GM12891 (cell line): ENCODE results near the gene ZNHIT2.

Experiments
- PAX5 ChIP-seq: IDR thresholded peaks from 2 replicates; pipeline ENCODE4 v1.6.1; 2011; ENCODE audit warnings: low read length, moderate library complexity, mild to moderate bottlenecking; ENCODE audit not compliant: insufficient read depth, severe bottlenecking
- POLR2A ChIP-seq: IDR thresholded peaks from 2 replicates; pipeline ENCODE4 v1.6.1; 2011; ENCODE audit warnings: low read depth, low read length, control low read depth
- POLR2AphosphoS5 ChIP-seq: IDR thresholded peaks from 2 replicates; pipeline ENCODE4 v1.6.1; 2011; ENCODE audit warnings: low read depth, low read length, control low read depth
- SPI1 ChIP-seq: IDR thresholded peaks from 2 replicates; pipeline ENCODE4 v1.6.1; 2011; ENCODE audit warnings: low read depth, low read length, control low read depth
- TAF1 ChIP-seq: IDR thresholded peaks from 2 replicates; pipeline ENCODE4 v1.6.1; 2011; ENCODE audit warnings: low read depth, low read length, control low read depth

DNA sequence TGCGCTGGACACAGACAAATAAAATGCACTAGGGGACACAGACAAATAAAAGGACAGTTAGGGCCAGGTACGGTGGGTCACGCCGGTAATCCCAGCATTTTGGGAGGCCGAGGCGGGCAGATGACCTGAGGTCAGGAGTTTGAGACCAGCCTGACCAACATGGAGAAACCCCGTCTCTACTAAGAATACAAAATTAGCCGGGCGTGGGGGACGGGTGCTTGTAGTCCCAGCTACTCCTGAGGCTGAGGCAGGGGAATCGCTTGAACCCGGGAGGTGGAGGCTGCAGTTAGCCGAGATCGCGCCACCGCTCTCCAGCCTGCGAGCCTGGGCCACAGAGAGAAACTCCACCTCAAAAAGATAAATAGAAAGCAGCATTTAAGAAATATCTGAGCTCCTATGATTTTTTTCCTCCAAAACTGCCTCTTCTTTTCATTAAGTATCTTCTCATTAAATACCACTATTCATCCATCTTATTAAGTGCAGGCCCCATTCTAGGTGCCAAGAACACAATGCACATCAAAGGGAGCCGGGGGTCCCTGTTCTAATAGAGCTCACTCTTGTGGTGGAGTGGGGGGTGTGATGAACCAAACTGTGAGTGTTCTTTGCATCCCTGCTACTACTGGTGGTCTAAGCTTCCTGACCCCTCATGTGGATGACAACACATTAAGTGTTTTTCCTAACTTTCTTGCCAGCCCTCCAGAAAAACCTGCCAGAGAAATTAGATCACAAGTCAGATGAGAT lies 766 bp upstream of the ZNHIT2 start:
- no peak for TF ChIP-seq SPI1
- no peak for TF ChIP-seq POLR2A
- no peak for TF ChIP-seq POLR2AphosphoS5
- no peak for TF ChIP-seq TAF1
- TF ChIP-seq PAX5: no peak
